HEK293 (cell line): ENCODE data around the gene MAU2.
A peak's percentile ranks its signal among the peaks of the same experiment; 100 is the strongest.

ENCODE experiments used
- CTCF ChIA-PET: fragments of 350-600 bp; formaldehyde crosslinking; extraction: SDS; loops from one replicate; lab custom pipeline; 2021; ENCODE audit warnings: antibody characterized with exemption; lab: Yijun Ruan, JAX
- POLR2A ChIA-PET: fragments of 300-600 bp; formaldehyde crosslinking; extraction: SDS; loops from one replicate; lab custom pipeline; 2020; ENCODE audit warnings: antibody characterized with exemption, inconsistent platforms; lab: Yijun Ruan, JAX
- H3K27ac ChIP-seq: fragments of 200-500 bp; sonication (Bioruptor generic); 2 replicates; pipeline ENCODE4 v1.5.1; 2014; ENCODE audit warnings: low read depth, low read length, control low read depth, inconsistent platforms; ENCODE audit errors: extremely low read depth
- H3K36me3 ChIP-seq, 2 experiments: fragments of 200-500 bp in 1 of 2; sonication (Bioruptor generic) in 1 of 2; 1 replicate in 1 of 2; 2 replicates in 1 of 2; pipeline ENCODE4 v1.5.1; 2014 to 2017; ENCODE audit warnings: inconsistent platforms in 2 of 2, low read length in 2 of 2; ENCODE audit not compliant: control insufficient read depth in 2 of 2, insufficient read depth in 1 of 2
- H3K4me1 ChIP-seq: fragments of 200-500 bp; sonication (Bioruptor generic); 2 replicates; pipeline ENCODE4 v1.5.1; 2014; ENCODE audit warnings: mild to moderate bottlenecking, low read length, inconsistent platforms; ENCODE audit not compliant: control insufficient read depth, insufficient read depth
- H3K4me3 ChIP-seq: 2 replicates; pipeline ENCODE4 v1.5.1; 2011; ENCODE audit warnings: low read depth, mild to moderate bottlenecking, control low read depth, low read length, moderate library complexity
- H3K9me3 ChIP-seq: fragments of 200-500 bp; sonication (Bioruptor generic); 2 replicates; pipeline ENCODE4 v1.5.1; 2014; ENCODE audit warnings: low read depth, low read length, inconsistent platforms; ENCODE audit not compliant: control insufficient read depth, insufficient read depth
- GLIS1 ChIP-seq: fragments of 450-650 bp; formaldehyde crosslinking; IDR thresholded peaks from 2 replicates; pipeline ENCODE4 v1.5.1; 2016; ENCODE audit warnings: missing biosample characterization, missing genetic modification characterization
- SCRT1 ChIP-seq: fragments of 450-650 bp; formaldehyde crosslinking; IDR thresholded peaks from 2 replicates; pipeline ENCODE4 v1.5.1; 2016; ENCODE audit warnings: missing biosample characterization, missing genetic modification characterization, borderline replicate concordance
- SCRT2 ChIP-seq: fragments of 450-650 bp; formaldehyde crosslinking; IDR thresholded peaks from 2 replicates; pipeline ENCODE4 v1.5.1; 2016; ENCODE audit warnings: missing biosample characterization, missing genetic modification characterization
- TRIM28 ChIP-seq: IDR thresholded peaks from 2 replicates; pipeline ENCODE4 v1.6.1; 2011; ENCODE audit warnings: low read length, control low read depth, borderline replicate concordance
- ZBTB7A ChIP-seq: fragments of 450-650 bp; formaldehyde crosslinking; IDR thresholded peaks from 2 replicates; pipeline ENCODE4 v1.5.1; 2016; ENCODE audit warnings: low read depth, missing biosample characterization, missing genetic modification characterization
- ZNF112 ChIP-seq: fragments of 450-650 bp; formaldehyde crosslinking; IDR thresholded peaks from 2 replicates; pipeline ENCODE4 v1.5.0; 2017; ENCODE audit warnings: missing biosample characterization, missing genetic modification characterization
- ZNF23 ChIP-seq: fragments of 450-650 bp; formaldehyde crosslinking; IDR thresholded peaks from 2 replicates; pipeline ENCODE4 v1.5.1; 2016; ENCODE audit warnings: missing biosample characterization, missing genetic modification characterization, borderline replicate concordance
- ZNF24 ChIP-seq: fragments of 450-650 bp; formaldehyde crosslinking; IDR thresholded peaks from 2 replicates; pipeline ENCODE4 v1.5.1; 2016; ENCODE audit warnings: missing biosample characterization, missing genetic modification characterization
- ZNF335 ChIP-seq: fragments of 450-650 bp; formaldehyde crosslinking; conservative IDR thresholded peaks from 2 replicates; pipeline ENCODE4 v1.5.1; 2016; ENCODE audit warnings: missing biosample characterization, missing genetic modification characterization
- ZNF48 ChIP-seq: fragments of 450-650 bp; formaldehyde crosslinking; IDR thresholded peaks from 2 replicates; pipeline ENCODE4 v1.5.1; 2016; ENCODE audit warnings: missing biosample characterization, missing genetic modification characterization
- ZNF596 ChIP-seq: fragments of 450-650 bp; IDR thresholded peaks from 2 replicates; pipeline ENCODE4 v1.5.0; 2018; ENCODE audit warnings: missing biosample characterization, mild to moderate bottlenecking, missing genetic modification characterization, moderate library complexity
- ZNF626 ChIP-seq: fragments of 450-650 bp; sonication (Bioruptor Pico); formaldehyde crosslinking; IDR thresholded peaks from 2 replicates; pipeline ENCODE4 v1.5.1; 2018; ENCODE audit warnings: missing biosample characterization, missing genetic modification characterization, inconsistent platforms
- TF ChIP-seq, protein P1 (sequence below): fragments of 450-650 bp; formaldehyde crosslinking; IDR thresholded peaks from 2 replicates; pipeline ENCODE4 v1.5.1; 2016; ENCODE audit warnings: missing biosample characterization, missing genetic modification characterization
- TF ChIP-seq, protein P2 (sequence below): fragments of 450-650 bp; formaldehyde crosslinking; IDR thresholded peaks from 2 replicates; pipeline ENCODE4 v1.5.1; 2016; ENCODE audit warnings: missing biosample characterization, missing genetic modification characterization, low read depth
- TF ChIP-seq, protein P3 (sequence below): fragments of 450-650 bp; formaldehyde crosslinking; optimal IDR thresholded peaks from 2 replicates; pipeline ENCODE3; 2016; ENCODE audit warnings: missing biosample characterization, mild to moderate bottlenecking, missing genetic modification characterization
- TF ChIP-seq, protein P4 (sequence below): fragments of 450-650 bp; formaldehyde crosslinking; IDR thresholded peaks from 2 replicates; pipeline ENCODE4; 2016; ENCODE audit warnings: missing biosample characterization, missing genetic modification characterization
- TF ChIP-seq, protein P5 (sequence below): fragments of 450-650 bp; formaldehyde crosslinking; IDR thresholded peaks from 2 replicates; pipeline ENCODE4 v1.5.1; 2017; ENCODE audit warnings: missing biosample characterization, missing genetic modification characterization

Gene MAU2

DNA sequence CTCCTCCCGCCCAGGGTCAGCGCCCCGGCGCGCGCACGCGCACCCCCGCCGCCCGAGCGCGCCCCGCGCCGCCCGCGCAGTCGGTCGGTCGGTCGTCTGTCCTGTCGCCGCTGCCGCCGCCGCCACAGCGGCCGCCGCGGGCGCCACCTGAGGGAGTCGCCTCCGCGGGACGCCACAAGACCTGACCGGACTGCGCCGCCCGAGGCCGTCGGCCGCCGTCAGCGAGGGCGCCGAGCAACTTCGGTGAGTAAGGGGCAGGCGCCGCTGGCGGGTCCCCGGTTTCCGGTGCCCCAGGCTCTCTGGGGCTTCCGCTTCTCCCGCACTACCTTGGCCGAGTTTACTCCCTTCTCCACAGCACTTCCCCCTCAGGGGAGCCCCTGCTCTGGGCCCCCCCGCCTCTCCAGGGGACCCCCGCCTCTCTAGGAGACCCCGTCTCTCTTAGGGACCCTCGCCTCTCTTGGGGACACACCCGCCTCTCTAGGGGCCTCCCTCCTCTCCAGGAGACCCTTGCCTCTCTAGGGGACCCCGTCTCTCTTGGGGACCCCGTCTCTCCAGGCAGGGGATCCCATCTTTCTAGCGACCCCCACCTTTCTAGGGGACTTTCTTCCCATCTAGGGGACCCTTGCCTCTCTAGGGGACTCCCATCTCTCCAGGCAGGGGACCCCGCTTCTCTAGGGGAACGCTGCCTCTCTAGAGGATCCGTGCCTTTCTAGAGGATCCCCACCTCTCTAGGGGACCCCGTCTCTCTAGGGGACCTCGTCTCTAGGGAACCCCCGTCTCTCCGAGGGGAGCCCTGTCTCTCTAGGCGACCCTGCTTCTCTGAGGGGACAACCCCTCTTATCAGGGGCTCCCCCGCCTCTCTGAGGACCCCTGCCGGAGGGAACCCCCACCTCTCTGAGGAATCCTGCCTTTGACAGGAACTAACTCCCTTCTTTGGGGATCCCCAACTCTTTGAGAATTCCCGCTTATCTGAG is 65.6 kb downstream of the MAU2 start (continued):
- TF ChIP-seq ZBTB7A (tag by site-specific recombination) (0 out of 2 replicates have a peak, but pooled peaks have one; percentile 35), GLIS1 (tag by site-specific recombination) (peak; percentile 18; the same call in 1 of the 2 replicates), ZNF335 (0 out of 2 replicates have a peak, but pooled peaks have one; percentile 10)

DNA sequence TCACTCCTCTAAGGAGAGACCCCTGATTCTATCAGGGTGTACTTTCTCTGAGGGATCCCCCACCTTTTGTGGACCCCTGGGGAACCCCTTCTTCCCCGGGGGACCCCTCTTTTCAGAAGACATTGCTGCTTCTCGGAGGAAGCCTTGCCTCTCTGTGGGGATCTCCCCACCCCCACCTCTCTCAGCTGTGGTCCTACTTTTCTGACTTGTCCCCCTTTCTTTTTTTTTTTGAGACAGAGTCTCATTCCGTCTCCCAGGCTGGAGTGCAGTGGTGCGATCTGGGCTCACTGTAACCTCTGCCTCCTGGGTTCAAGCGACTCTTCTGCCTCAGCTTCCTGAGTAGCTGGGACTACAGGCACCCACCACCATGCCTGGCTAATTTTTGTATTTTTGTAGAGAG is 66.5 kb downstream of the MAU2 start:
- CTCF ChIA-PET, result interaction anchor here (1.2 kb wide), 1 partner anchor 21 kb away, joined by 7 read pairs; no protein-coding TSS in a partner anchor

DNA sequence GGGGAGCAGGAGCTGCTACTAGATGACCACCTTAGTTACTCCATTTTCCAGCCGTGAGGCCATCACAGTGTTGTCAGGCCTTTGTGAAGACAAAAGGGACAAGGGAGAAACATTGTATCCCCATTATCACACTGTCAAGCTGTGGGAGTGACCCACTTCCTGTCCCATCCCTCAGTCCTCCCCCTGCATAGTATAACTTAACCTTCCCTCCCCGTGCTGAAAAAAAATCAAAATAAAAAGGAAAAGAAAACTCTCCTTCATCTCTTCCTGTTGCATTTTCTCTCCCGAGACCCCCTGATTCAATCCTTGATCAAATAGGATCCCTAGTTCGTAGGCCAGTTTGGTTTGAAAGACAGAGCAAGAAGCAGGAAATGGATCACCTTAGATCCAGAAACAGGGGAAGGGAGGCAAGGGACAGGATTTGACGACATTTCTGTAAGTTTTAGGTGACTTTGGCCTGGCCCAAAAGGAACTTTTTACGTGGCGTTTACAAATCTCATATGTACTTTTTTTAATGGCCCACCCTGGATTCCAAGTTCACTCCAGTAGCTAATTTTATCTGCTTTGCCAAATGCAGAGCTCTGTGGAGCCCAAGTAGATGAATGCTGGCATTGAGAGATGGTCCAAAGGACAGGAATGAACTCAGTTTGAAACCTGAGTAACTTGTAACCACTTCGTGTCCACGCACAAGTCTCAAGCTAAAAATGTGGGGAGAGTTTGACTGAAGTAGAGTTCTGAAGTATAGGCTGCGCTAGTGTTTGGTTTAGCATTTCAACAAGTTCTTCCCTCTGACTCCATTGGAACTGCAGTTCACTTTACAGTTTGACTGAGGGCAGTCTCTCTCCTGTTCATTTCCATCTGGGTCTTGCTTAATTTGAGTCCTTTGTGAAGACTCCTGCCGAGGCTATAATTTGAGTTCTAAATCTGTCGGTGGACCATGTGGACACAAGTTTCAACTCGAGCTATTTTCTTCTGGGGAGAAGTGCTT is 68.2 kb downstream of the MAU2 start:
- Histone ChIP-seq H3K36me3 (peaks cover 0 to 3% of the 10 kb centered on the region in 2 experiments; a peak in 1 of 3 replicates), H3K4me1 (peaks cover 8% of the 10 kb centered on the region), H3K27ac (peak overlapping the region; percentile 25; the same call in 1 of the 2 replicates), H3K9me3 (no peaks in the 10 kb centered on the region), H3K4me3 (no peak overlapping the region)
- CTCF ChIA-PET, result interaction anchor here (1.0 to 1.4 kb wide), 5 partner anchors 15 to 102 kb away, joined by 3 to 4 read pairs (median 3); no protein-coding TSS in a partner anchor
- POLR2A ChIA-PET, result interaction anchor here (1.1 kb wide), 1 partner anchor 17 kb away, joined by 4 read pairs; the partner anchor contains the start of gene GATAD2A
- TF ChIP-seq, protein P1, sequence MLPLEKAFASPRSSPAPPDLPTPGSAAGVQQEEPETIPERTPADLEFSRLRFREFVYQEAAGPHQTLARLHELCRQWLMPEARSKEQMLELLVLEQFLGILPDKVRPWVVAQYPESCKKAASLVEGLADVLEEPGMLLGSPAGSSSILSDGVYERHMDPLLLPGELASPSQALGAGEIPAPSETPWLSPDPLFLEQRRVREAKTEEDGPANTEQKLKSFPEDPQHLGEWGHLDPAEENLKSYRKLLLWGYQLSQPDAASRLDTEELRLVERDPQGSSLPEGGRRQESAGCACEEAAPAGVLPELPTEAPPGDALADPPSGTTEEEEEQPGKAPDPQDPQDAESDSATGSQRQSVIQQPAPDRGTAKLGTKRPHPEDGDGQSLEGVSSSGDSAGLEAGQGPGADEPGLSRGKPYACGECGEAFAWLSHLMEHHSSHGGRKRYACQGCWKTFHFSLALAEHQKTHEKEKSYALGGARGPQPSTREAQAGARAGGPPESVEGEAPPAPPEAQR (tag by site-specific recombination), result no peak
- TF ChIP-seq SCRT2 (tag by site-specific recombination), result peak; percentile 85
- TF ChIP-seq ZNF112, result no peak
- no peak for TF ChIP-seq ZNF23 (tag by site-specific recombination)
- 0 out of 2 replicates have a peak, but pooled peaks have one; percentile 72 for TF ChIP-seq SCRT1 (tag by site-specific recombination)
- TF ChIP-seq, protein P2, sequence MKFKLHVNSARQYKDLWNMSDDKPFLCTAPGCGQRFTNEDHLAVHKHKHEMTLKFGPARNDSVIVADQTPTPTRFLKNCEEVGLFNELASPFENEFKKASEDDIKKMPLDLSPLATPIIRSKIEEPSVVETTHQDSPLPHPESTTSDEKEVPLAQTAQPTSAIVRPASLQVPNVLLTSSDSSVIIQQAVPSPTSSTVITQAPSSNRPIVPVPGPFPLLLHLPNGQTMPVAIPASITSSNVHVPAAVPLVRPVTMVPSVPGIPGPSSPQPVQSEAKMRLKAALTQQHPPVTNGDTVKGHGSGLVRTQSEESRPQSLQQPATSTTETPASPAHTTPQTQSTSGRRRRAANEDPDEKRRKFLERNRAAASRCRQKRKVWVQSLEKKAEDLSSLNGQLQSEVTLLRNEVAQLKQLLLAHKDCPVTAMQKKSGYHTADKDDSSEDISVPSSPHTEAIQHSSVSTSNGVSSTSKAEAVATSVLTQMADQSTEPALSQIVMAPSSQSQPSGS (tag by site-specific recombination), result no peak
- no peak for TF ChIP-seq ZNF24 (tag by site-specific recombination)
- TF ChIP-seq ZNF596 (tag by site-specific recombination), result no peak
- no peak for TF ChIP-seq TRIM28

More for the DNA sequence above, 66.5 kb downstream of the MAU2 start:
- H3K9me3 ChIP-seq, result no peaks in the 10 kb centered on the region
- peak overlapping the region; percentile 89 for H3K4me3 ChIP-seq
- no peak for TF ChIP-seq ZNF626 (tag by site-specific recombination)
- TF ChIP-seq, protein P3, sequence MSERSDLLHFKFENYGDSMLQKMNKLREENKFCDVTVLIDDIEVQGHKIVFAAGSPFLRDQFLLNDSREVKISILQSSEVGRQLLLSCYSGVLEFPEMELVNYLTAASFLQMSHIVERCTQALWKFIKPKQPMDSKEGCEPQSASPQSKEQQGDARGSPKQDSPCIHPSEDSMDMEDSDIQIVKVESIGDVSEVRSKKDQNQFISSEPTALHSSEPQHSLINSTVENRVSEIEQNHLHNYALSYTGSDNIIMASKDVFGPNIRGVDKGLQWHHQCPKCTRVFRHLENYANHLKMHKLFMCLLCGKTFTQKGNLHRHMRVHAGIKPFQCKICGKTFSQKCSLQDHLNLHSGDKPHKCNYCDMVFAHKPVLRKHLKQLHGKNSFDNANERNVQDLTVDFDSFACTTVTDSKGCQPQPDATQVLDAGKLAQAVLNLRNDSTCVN (tag by site-specific recombination), result no peak
- TF ChIP-seq, protein P4, sequence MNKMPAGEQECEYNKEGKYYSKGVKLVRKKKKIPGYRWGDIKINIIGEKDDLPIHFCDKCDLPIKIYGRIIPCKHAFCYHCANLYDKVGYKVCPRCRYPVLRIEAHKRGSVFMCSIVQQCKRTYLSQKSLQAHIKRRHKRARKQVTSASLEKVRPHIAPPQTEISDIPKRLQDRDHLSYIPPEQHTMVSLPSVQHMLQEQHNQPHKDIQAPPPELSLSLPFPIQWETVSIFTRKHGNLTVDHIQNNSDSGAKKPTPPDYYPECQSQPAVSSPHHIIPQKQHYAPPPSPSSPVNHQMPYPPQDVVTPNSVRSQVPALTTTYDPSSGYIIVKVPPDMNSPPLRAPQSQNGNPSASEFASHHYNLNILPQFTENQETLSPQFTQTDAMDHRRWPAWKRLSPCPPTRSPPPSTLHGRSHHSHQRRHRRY, result no peak
- TF ChIP-seq, protein P5, sequence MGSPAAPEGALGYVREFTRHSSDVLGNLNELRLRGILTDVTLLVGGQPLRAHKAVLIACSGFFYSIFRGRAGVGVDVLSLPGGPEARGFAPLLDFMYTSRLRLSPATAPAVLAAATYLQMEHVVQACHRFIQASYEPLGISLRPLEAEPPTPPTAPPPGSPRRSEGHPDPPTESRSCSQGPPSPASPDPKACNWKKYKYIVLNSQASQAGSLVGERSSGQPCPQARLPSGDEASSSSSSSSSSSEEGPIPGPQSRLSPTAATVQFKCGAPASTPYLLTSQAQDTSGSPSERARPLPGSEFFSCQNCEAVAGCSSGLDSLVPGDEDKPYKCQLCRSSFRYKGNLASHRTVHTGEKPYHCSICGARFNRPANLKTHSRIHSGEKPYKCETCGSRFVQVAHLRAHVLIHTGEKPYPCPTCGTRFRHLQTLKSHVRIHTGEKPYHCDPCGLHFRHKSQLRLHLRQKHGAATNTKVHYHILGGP (tag by site-specific recombination), result no peak
- TF ChIP-seq ZNF48, result no peak
- H3K27ac ChIP-seq, result 0 out of 2 replicates have a peak overlapping the region, but pooled peaks have one; percentile 90
- H3K4me1 ChIP-seq, result peaks cover 8% of the 10 kb centered on the region
- peaks cover 0 to 3% of the 10 kb centered on the region in 2 experiments; a peak in 1 of 3 replicates for H3K36me3 ChIP-seq
- POLR2A ChIA-PET, result interaction anchor here (0.6 to 1.6 kb wide), 2 partner anchors 14 to 18 kb away, joined by 3 to 4 read pairs; partner anchors contain the start of gene GATAD2A
